ENCODE data around the gene SMPDL3A. TPM values are rescaled to one million over a fixed set of nuclear protein-coding genes. Genes with fewer than 3 reads are reported as not detected.

SMPDL3A gene
- total and polyA plus RNA-seq, 2 of the 8 experiments (the other 6 are each of a cell fraction or from before 2014, with no cell fraction given): 3.5 to 3.9 TPM

DNA sequence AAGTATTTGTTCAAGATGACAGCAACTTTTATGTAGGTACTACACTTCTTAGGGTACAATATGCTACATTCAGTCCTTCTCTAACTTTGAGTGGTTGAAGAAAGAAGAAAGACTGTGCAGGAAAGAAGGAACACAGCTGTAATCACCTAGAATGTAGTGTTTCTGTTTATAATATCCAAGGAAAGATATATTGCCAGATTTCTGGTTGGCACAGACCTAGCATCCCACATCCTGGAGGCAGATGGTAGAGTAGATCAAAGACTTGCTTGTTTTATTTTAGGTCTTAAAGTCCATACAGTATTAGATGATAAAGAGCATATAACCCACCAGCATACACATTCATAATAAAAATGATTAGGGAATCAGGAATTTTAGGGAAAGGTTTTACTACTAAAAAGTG, 22.8 kb upstream of the SMPDL3A start:
- CTCF ChIA-PET (ENCODE audit: partially characterized antibody): interaction anchor here (1.1 to 1.8 kb wide), 3 partner anchors 21 to 73 kb away, joined by 3 to 9 read pairs (median 6); no protein-coding TSS in a partner anchor
- no peak overlapping the region for H4K8ac ChIP-seq (ENCODE audit: extremely low read depth, insufficient read depth, low read length)
- no peaks in the 10 kb centered on the region for H3K79me1 ChIP-seq (ENCODE audit: low read depth, low read length)
- H2AK5ac ChIP-seq (ENCODE audit: low read depth, low read length): no peak overlapping the region
- no peak overlapping the region for H3K18ac ChIP-seq (ENCODE audit: extremely low read depth, low read length)
- POLR2A ChIA-PET (ENCODE audit: partially characterized antibody): no interaction called here
- H2BK15ac ChIP-seq (ENCODE audit: low read length): no peak overlapping the region
- H3K56ac ChIP-seq (replicated peaks; ENCODE audit: insufficient read length, low read depth, low read length): no peak overlapping the region
- no peak overlapping the region for H3K9ac ChIP-seq (replicated peaks in 1 of 4; ENCODE audit: extremely low read depth in 1 of 4, low read depth in 3 of 4, low read length in 3 of 4)
- no peak overlapping the region for H3K4me2 ChIP-seq (ENCODE audit: insufficient read depth in 1 of 2, low read depth in 2 of 2, low read length in 2 of 2)
- no peaks in the 10 kb centered on the region for H3K36me3 ChIP-seq (ENCODE audit: control insufficient read depth in 2 of 4, insufficient read depth in 4 of 4, low read length in 3 of 4)
- H2BK5ac ChIP-seq (ENCODE audit: low read depth, low read length): no peak overlapping the region
- H4K91ac ChIP-seq (replicated peaks; ENCODE audit: insufficient read length, low read length): no peak overlapping the region
- H4K5ac ChIP-seq (ENCODE audit: insufficient read length, low read depth, low read length): no peak overlapping the region
- no peak for TF ChIP-seq SP2 (IDR thresholded peaks at IDR 0.05; ENCODE audit: low read length)
- TF ChIP-seq JUND (IDR thresholded peaks at IDR 0.05; ENCODE audit: low read length): no peak
- TF ChIP-seq NANOG (IDR thresholded peaks at IDR 0.05; ENCODE audit: insufficient read depth, low read depth, low read length, poor library complexity, severe bottlenecking): no peak
- TF ChIP-seq BCL11A (IDR thresholded peaks at IDR 0.05; ENCODE audit: low read depth in 2 of 2, low read length in 2 of 2): no peak
- TF ChIP-seq SP1 (IDR thresholded peaks at IDR 0.05; ENCODE audit: low read depth, low read length): no peak
- TF ChIP-seq BRCA1 (IDR thresholded peaks at IDR 0.05; ENCODE audit: low read depth, low read length): no peak
- TF ChIP-seq KDM4A (IDR thresholded peaks at IDR 0.05; ENCODE audit: low read depth, low read length, severe bottlenecking): no peak
- no peak for TF ChIP-seq HDAC6 (IDR thresholded peaks at IDR 0.05; ENCODE audit: low read depth, low read length)
- TF ChIP-seq ZNF274 (IDR thresholded peaks at IDR 0.05; ENCODE audit: borderline replicate concordance, extremely low read depth, low read length): no peak
- no peak overlapping the region for H2BK20ac ChIP-seq (ENCODE audit: low read length)
- H2BK120ac ChIP-seq (replicated peaks; ENCODE audit: low read depth, low read length): no peak overlapping the region
- H3K23ac ChIP-seq (ENCODE audit: insufficient read length): no peak overlapping the region
- H2AFZ ChIP-seq (ENCODE audit: low read length): no peak overlapping the region
- H3K79me2 ChIP-seq (ENCODE audit: control insufficient read depth in 1 of 2, insufficient read depth in 2 of 2, low read length in 2 of 2): no peaks in the 10 kb centered on the region
- H3K27me3 ChIP-seq (replicated peaks in 1 of 4; ENCODE audit: control insufficient read depth in 3 of 4, extremely low read depth in 1 of 4, insufficient read depth in 3 of 4, low read length in 3 of 4): no peaks in the 10 kb centered on the region
- no peak overlapping the region for H3K14ac ChIP-seq (ENCODE audit: insufficient read length)
- no peaks in the 10 kb centered on the region for H3K9me3 ChIP-seq (ENCODE audit: insufficient read depth in 2 of 2, low read depth in 1 of 2, low read length in 1 of 2)
- no peak overlapping the region for H3K4me3 ChIP-seq (ENCODE audit: extremely low read depth in 1 of 4, insufficient read depth in 2 of 4, low read depth in 3 of 4, low read length in 4 of 4)
- no peak overlapping the region for H3K4ac ChIP-seq (replicated peaks; ENCODE audit: insufficient read length, low read depth, low read length)
- H3K4me1 ChIP-seq (replicated peaks in 1 of 4; ENCODE audit: control insufficient read depth in 3 of 4, insufficient read depth in 4 of 4, low read length in 3 of 4): no peaks in the 10 kb centered on the region
- no peak overlapping the region for H3K27ac ChIP-seq (ENCODE audit: low read depth, low read length)
- FAIRE-seq (no peak), DNase-seq (ENCODE audit: low read depth in 1 of 2, low spot score in 2 of 2) (no peak)
- no peak overlapping the region for H2BK12ac ChIP-seq (ENCODE audit: low read depth, low read length)
- no peaks in the 10 kb centered on the region for H4K20me1 ChIP-seq (replicated peaks in 1 of 2; ENCODE audit: control insufficient read depth in 1 of 2, insufficient read depth in 2 of 2, low read length in 2 of 2)
- no peaks in the 10 kb centered on the region for H3K23me2 ChIP-seq (ENCODE audit: low read depth, low read length)

Data from H1 (cell line).